HG02870 (cell line): ENCODE results near the gene GORASP2.

Experiments
- ATAC-seq: cut with Tn5 transposase; IDR thresholded peaks from one replicate; pipeline ENCODE4 v1.9.1; 2021; ENCODE audit warnings: mild to moderate bottlenecking, moderate library complexity; ENCODE audit not compliant: unreplicated experiment

Gene GORASP2

GRCh38 chr2:170991398-170992182, 62.5 kb downstream of the GORASP2 start:
- no peak for ATAC-seq

GRCh38 chr2:170996316-170996715, 67.3 kb downstream of the GORASP2 start:
- ATAC-seq, result no peak

GRCh38 chr2:170997893-170998597, 69.0 kb downstream of the GORASP2 start:
- ATAC-seq, result no peak

- ATAC-seq, result no peak
Observed at GRCh38 chr2:170999654-171000053, 70.6 kb downstream of the GORASP2 start.

GRCh38 chr2:171004363-171004762, 75.3 kb downstream of the GORASP2 start:
- no peak for ATAC-seq

GRCh38 chr2:171004833-171005232, 75.8 kb downstream of the GORASP2 start:
- no peak for ATAC-seq

GRCh38 chr2:171008550-171009205, 79.6 kb downstream of the GORASP2 start:
- no peak for ATAC-seq

GRCh38 chr2:171009386-171009785, 80.3 kb downstream of the GORASP2 start:
- ATAC-seq, result no peak

GRCh38 chr2:171013851-171014250, 84.8 kb downstream of the GORASP2 start:
- no peak for ATAC-seq

- no peak for ATAC-seq
Observed at GRCh38 chr2:171016125-171016524, 87.1 kb downstream of the GORASP2 start.
